Smooth muscle cell (in vitro differentiated cells): Measurements from ENCODE around the gene DPP10. TPM values are rescaled to one million over a fixed set of nuclear protein-coding genes. Genes with fewer than 3 reads are reported as not detected.

Experiments used
- DNase-seq: peaks from one replicate; lab custom pipeline; 2025; ENCODE audit not compliant: unreplicated experiment; lab: John Stamatoyannopoulos, UW
- H2AFZ ChIP-seq: fragments of 200-600 bp; sonication (generic); 2 replicates; pipeline ENCODE4 v1.6.0; 2016; ENCODE audit warnings: antibody characterized with exemption, low read depth, mild to moderate bottlenecking
- H3F3A ChIP-seq: fragments of 200-600 bp; sonication (generic); 2 replicates; pipeline ENCODE4 v1.6.0; 2017; ENCODE audit warnings: antibody characterized with exemption, low read depth
- H3K27ac ChIP-seq: fragments of 200-600 bp; sonication (generic); 2 replicates; pipeline ENCODE4 v1.5.1; 2016; ENCODE audit warnings: low read depth, mild to moderate bottlenecking
- H3K27me3 ChIP-seq: fragments of 200-600 bp; sonication (generic); 2 replicates; pipeline ENCODE4 v1.6.1; 2016; ENCODE audit warnings: low read depth, mild to moderate bottlenecking
- H3K36me3 ChIP-seq: fragments of 200-600 bp; sonication (generic); 2 replicates; pipeline ENCODE4 v1.5.1; 2016; ENCODE audit warnings: low read depth
- H3K4me1 ChIP-seq: fragments of 200-600 bp; sonication (generic); 2 replicates; pipeline ENCODE4 v1.5.1; 2016; ENCODE audit warnings: low read depth
- H3K4me2 ChIP-seq: fragments of 200-600 bp; sonication (generic); 2 replicates; pipeline ENCODE4 v1.6.0; 2016; ENCODE audit warnings: mild to moderate bottlenecking
- H3K4me3 ChIP-seq: fragments of 200-600 bp; sonication (generic); 2 replicates; pipeline ENCODE4 v1.5.1; 2016; ENCODE audit warnings: mild to moderate bottlenecking
- H3K79me2 ChIP-seq: fragments of 200-600 bp; sonication (generic); 2 replicates; pipeline ENCODE4 v1.6.0; 2016; ENCODE audit warnings: low read depth, mild to moderate bottlenecking
- H3K9ac ChIP-seq: fragments of 200-600 bp; sonication (generic); 2 replicates; pipeline ENCODE4 v1.6.0; 2016; ENCODE audit warnings: low read depth
- H3K9me3 ChIP-seq: fragments of 200-600 bp; sonication (generic); replicated peaks from 2 replicates; pipeline ENCODE4 v1.5.1; 2016; ENCODE audit warnings: low read depth
- H4K20me1 ChIP-seq: fragments of 200-600 bp; sonication (generic); 2 replicates; pipeline ENCODE4 v1.6.0; 2016; ENCODE audit warnings: low read depth
- WGBS: methylation state at CpG from one replicate; pipeline ENCODE4 v1.1.7; 2016; ENCODE audit warnings: low lambda C conversion rate; 5-methylcytosine and 5-hydroxymethylcytosine counted together
- polyA plus RNA-seq: library from polyadenylated mRNA; unstranded; fragments of >200 nt; fragmentation: Nextera tagmentation; extraction: Ambion mirVana; gene quantifications from 2 replicates; pipeline ENCODE4 v1.2.1, GENCODE V29; 2016
- total RNA-seq: library from RNA; depleted of rRNA; stranded (reverse); fragments of >200 nt; gene quantifications from 2 replicates; pipeline ENCODE4 v1.2.3, GENCODE V29; 2014
- TF ChIP-seq, protein P1 (sequence below): fragments of 200-600 bp; sonication (generic); IDR thresholded peaks from 2 replicates; pipeline ENCODE4 v1.5.1; 2017; ENCODE audit warnings: borderline replicate concordance, mild to moderate bottlenecking, antibody characterized with exemption; ENCODE audit not compliant: insufficient read depth, poor library complexity, severe bottlenecking

DPP10 gene
- total and polyA plus RNA-seq, 2 experiments from 2014 or later = 3.6 TPM; not detected in 1

DNA sequence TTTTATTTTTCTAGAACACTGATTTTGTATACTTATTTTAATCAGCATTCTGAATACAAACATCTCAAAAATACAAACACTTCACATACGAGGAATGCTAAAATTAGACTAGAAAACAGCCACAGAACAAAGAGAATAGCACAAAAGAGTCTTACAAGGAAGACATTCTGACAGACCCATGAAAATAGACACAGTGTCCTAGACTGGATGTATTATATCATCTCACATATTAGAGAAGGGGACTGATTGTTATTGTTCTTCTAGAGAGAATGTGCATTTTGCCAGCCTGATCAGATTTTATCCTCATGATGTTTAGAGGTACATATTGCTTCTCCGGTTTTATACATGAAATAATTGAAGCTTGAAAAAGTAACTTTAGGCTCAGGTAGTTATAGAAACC is 357.9 kb downstream of the DPP10 start:
- WGBS = 89% methylated on average over 2 of the region's 2 CpGs
- TF ChIP-seq, protein P1, sequence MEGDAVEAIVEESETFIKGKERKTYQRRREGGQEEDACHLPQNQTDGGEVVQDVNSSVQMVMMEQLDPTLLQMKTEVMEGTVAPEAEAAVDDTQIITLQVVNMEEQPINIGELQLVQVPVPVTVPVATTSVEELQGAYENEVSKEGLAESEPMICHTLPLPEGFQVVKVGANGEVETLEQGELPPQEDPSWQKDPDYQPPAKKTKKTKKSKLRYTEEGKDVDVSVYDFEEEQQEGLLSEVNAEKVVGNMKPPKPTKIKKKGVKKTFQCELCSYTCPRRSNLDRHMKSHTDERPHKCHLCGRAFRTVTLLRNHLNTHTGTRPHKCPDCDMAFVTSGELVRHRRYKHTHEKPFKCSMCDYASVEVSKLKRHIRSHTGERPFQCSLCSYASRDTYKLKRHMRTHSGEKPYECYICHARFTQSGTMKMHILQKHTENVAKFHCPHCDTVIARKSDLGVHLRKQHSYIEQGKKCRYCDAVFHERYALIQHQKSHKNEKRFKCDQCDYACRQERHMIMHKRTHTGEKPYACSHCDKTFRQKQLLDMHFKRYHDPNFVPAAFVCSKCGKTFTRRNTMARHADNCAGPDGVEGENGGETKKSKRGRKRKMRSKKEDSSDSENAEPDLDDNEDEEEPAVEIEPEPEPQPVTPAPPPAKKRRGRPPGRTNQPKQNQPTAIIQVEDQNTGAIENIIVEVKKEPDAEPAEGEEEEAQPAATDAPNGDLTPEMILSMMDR = no peak
- H3K4me2 ChIP-seq = no peak overlapping the region
- no peaks in the 10 kb centered on the region for H3F3A ChIP-seq
- no peak for DNase-seq
- no peak overlapping the region for H3K9ac ChIP-seq
- H3K27ac ChIP-seq = no peak overlapping the region
- H3K4me3 ChIP-seq = no peak overlapping the region
- no peaks in the 10 kb centered on the region for H3K27me3 ChIP-seq
- no peaks in the 10 kb centered on the region for H3K9me3 ChIP-seq
- no peaks in the 10 kb centered on the region for H3K79me2 ChIP-seq
- H3K36me3 ChIP-seq = no peaks in the 10 kb centered on the region
- no peaks in the 10 kb centered on the region for H3K4me1 ChIP-seq
- H2AFZ ChIP-seq = no peak overlapping the region
- no peaks in the 10 kb centered on the region for H4K20me1 ChIP-seq

DNA sequence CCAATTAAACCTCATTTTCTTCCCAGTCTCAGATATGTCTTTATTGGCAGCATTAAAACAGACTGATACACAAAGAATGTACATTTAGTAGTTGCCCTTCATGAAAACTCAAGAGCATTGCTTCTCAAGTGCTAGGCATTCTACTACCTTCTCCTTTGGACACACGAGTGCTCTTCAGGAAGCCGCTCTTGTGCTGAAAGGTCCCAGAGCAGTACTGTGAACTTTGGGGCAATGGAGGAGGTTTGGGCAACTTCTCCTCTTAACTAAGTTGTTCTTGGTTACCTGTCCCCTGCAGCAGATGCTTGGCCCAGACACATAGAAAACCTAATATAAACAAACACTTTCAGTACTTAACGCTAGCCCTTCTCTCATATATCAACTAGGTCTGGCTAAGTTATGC is 362.8 kb downstream of the DPP10 start:
- no peaks in the 10 kb centered on the region for H3K4me1 ChIP-seq
- no peak for DNase-seq
- 93% methylated on average over 3 of the region's 3 CpGs for WGBS
- H3F3A ChIP-seq = no peaks in the 10 kb centered on the region
- H3K27me3 ChIP-seq = no peaks in the 10 kb centered on the region
- H4K20me1 ChIP-seq = no peaks in the 10 kb centered on the region
- TF ChIP-seq, protein P1 = no peak
- no peak overlapping the region for H2AFZ ChIP-seq
- no peaks in the 10 kb centered on the region for H3K9me3 ChIP-seq
- no peaks in the 10 kb centered on the region for H3K36me3 ChIP-seq
- H3K79me2 ChIP-seq = no peaks in the 10 kb centered on the region
- H3K9ac ChIP-seq = no peak overlapping the region
- H3K4me2 ChIP-seq = no peak overlapping the region
- no peak overlapping the region for H3K27ac ChIP-seq
- H3K4me3 ChIP-seq = no peak overlapping the region

DNA sequence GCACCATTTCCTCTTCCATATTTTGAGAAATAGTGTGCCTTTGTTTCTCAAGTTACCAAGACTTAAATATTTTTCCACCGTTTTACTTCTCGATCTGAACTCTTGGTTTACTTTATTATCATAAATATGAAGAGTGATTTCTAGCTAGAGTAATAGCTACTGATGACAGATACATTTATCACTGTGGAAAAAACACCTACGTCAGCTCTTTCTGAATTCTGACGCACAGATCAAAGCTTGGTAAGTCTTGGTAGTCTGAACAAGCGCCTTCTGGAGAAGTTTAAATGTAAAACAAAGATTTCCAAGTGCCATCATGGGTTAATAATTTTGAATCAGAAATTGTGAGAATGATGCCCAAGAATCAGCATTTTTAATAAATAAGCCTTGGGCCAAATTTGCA is 367.7 kb downstream of the DPP10 start:
- no peak overlapping the region for H3K4me3 ChIP-seq
- WGBS = 91% methylated on average over 5 of the region's 5 CpGs
- H3K79me2 ChIP-seq = no peaks in the 10 kb centered on the region
- H3K36me3 ChIP-seq = no peaks in the 10 kb centered on the region
- H3K4me1 ChIP-seq = no peaks in the 10 kb centered on the region
- no peak overlapping the region for H3K4me2 ChIP-seq
- no peaks in the 10 kb centered on the region for H3F3A ChIP-seq
- H3K9ac ChIP-seq = no peak overlapping the region
- H4K20me1 ChIP-seq = no peaks in the 10 kb centered on the region
- TF ChIP-seq, protein P1 = no peak
- H3K27me3 ChIP-seq = no peaks in the 10 kb centered on the region
- H3K27ac ChIP-seq = no peak overlapping the region
- no peaks in the 10 kb centered on the region for H3K9me3 ChIP-seq
- no peak overlapping the region for H2AFZ ChIP-seq
- DNase-seq = no peak

DNA sequence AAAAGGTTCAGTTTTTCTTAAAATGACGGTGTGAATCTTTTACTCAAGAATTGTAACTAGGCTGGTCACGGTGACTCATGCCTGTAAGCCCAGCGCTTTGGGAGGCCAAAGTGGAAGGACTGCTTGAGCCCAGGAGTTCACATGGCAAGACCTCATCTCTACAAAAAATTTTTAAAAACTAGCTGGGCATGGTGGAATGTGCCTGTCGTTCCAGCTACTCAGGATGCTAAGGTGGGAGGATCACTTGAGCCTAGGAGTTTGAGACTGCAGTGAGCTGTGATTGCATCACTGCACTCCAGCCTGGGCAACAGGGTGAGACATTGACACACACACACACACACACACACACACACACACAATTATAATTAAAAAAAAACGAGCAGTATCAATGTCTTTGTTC is 369.8 kb downstream of the DPP10 start:
- Histone ChIP-seq H3K36me3 (no peaks in the 10 kb centered on the region), H3K4me1 (peaks cover under 1% of the 10 kb centered on the region), H3K27me3 (no peaks in the 10 kb centered on the region), H2AFZ (no peak overlapping the region), H3F3A (no peaks in the 10 kb centered on the region), H3K9me3 (no peaks in the 10 kb centered on the region), H3K79me2 (no peaks in the 10 kb centered on the region), H3K4me2 (no peak overlapping the region), H4K20me1 (no peaks in the 10 kb centered on the region), H3K9ac (no peak overlapping the region), H3K4me3 (no peak overlapping the region), H3K27ac (no peak overlapping the region)
- WGBS = 70% methylated on average over 5 of the region's 5 CpGs
- no peak for DNase-seq
- TF ChIP-seq, protein P1 = no peak
